Measurements from ENCODE around the gene KRTAP13-2.
A peak's percentile ranks its signal among the peaks of the same experiment; 100 is the strongest.

KRTAP13-2 gene

GRCh38 chr21:30372139-30372770 is at the start of gene KRTAP13-2:
Gene KRTAP13-2 (minus strand): TSS chr21:30372271. CDS start chr21:30372213, 58 bp downstream.
- no peak for DNase-seq (ENCODE audit: low read depth)
- no peak within 1 kb of the TSS for H3K4me3 ChIP-seq (ENCODE audit: low read depth, low read length)
- TF ChIP-seq, protein P1, sequence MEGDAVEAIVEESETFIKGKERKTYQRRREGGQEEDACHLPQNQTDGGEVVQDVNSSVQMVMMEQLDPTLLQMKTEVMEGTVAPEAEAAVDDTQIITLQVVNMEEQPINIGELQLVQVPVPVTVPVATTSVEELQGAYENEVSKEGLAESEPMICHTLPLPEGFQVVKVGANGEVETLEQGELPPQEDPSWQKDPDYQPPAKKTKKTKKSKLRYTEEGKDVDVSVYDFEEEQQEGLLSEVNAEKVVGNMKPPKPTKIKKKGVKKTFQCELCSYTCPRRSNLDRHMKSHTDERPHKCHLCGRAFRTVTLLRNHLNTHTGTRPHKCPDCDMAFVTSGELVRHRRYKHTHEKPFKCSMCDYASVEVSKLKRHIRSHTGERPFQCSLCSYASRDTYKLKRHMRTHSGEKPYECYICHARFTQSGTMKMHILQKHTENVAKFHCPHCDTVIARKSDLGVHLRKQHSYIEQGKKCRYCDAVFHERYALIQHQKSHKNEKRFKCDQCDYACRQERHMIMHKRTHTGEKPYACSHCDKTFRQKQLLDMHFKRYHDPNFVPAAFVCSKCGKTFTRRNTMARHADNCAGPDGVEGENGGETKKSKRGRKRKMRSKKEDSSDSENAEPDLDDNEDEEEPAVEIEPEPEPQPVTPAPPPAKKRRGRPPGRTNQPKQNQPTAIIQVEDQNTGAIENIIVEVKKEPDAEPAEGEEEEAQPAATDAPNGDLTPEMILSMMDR (IDR thresholded peaks at IDR 0.05; ENCODE audit: insufficient read depth, low read depth, low read length, missing control alignments), result no peak

GRCh38 chr21:30415993-30416392 is 43.9 kb upstream of the KRTAP13-2 start:
- TF ChIP-seq, protein P1 (IDR thresholded peaks at IDR 0.05; ENCODE audit: insufficient read depth, low read depth, low read length, missing control alignments), result no peak
- no peak for DNase-seq (ENCODE audit: low read depth)
- no peak overlapping the region for H3K4me3 ChIP-seq (ENCODE audit: low read depth, low read length)

- H3K4me3 ChIP-seq (ENCODE audit: low read depth, low read length), result no peak overlapping the region
Measured at GRCh38 chr21:30408782-30409494, 36.9 kb upstream of the KRTAP13-2 start.

DNA sequence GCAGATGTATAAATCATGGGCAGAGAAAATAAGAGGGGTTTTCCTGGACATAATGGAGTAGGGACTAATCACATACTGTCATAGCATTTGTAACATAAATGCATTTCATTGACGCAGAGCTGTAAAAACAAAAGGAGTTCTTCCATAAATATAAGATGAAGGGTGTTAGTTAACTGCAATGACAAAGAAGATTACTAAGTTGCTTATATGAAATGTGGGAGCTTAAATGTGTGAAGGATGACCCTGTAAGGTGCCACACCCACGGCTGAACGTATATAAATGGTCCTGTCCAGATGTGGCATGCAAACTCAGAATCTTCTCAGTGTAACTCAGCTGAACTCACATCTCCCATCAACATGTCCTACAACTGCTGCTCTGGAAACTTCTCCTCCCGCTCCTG is 23.7 kb upstream of the KRTAP13-2 start, which contains the start of gene KRTAP13-1:
Gene KRTAP13-1, plus strand, starts transcription at position 301 of the 400 bp plus-strand sequence. Its CDS starts 56 bp downstream, at position 357.
- no peak for DNase-seq (ENCODE audit: low read depth)
- TF ChIP-seq, protein P1 (IDR thresholded peaks at IDR 0.05; ENCODE audit: insufficient read depth, low read depth, low read length, missing control alignments), result no peak

More at GRCh38 chr21:30408782-30409494, 36.9 kb upstream of the KRTAP13-2 start:
- DNase-seq (ENCODE audit: low read depth), result peak; percentile 53
- TF ChIP-seq, protein P1 (IDR thresholded peaks at IDR 0.05; ENCODE audit: insufficient read depth, low read depth, low read length, missing control alignments), result peak; percentile 34

DNA sequence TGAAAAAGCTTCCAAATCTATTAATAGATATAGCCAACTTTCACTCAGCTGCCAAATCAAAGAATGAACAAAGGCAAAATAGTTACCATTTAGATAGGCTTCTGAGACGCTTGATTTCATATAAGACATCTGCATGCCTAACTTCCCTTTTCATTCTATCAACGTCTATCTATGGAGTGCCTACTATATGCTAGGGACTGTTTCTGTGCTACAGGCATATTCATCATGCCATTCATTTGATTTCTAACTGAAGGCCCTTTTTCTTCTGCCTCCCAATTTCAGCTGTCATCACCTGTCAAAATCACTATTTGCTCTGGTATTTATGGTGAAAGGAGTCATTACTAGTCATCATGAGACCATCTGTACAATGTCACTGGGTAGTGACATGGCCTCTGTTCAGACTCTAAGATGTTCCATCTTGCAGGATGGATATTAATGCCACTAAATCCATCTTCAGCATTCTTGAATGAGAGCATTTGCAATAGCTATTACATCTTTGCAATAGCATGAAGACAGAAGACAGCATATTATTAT is 19.5 kb upstream of the KRTAP13-2 start:
- TF ChIP-seq, protein P1 (IDR thresholded peaks at IDR 0.05; ENCODE audit: insufficient read depth, low read depth, low read length, missing control alignments), result no peak
- H3K4me3 ChIP-seq (ENCODE audit: low read depth, low read length), result no peak overlapping the region
- no peak for DNase-seq (ENCODE audit: low read depth)

More for the DNA sequence above, 23.7 kb upstream of the KRTAP13-2 start, which contains the start of gene KRTAP13-1:
- no peak within 1 kb of the TSS for H3K4me3 ChIP-seq (ENCODE audit: low read depth, low read length)

DNA sequence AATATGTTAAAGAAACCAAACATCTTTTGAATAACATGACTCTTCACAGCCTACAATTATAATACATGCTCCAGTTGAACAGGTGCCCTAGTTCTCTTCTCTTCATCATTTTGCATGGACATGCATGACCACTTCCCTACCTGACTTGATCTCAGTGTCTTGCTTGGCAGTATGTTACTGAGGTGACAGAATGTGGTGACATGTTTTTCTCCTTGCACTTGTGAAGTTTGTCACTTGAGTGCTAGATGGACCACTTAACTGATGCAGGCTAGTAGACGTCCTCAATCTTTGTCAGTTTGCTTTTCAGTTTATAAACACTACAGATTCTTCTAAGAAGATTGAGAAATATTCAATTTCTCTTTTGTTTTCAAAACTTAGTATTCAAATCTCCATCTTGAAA is 10.1 kb upstream of the KRTAP13-2 start:
- no peak overlapping the region for H3K4me3 ChIP-seq (ENCODE audit: low read depth, low read length)
- DNase-seq (ENCODE audit: low read depth), result no peak
- TF ChIP-seq, protein P1 (IDR thresholded peaks at IDR 0.05; ENCODE audit: insufficient read depth, low read depth, low read length, missing control alignments), result no peak
